ENCODE data around the gene FTSJ1. TPM values are rescaled to one million over a fixed set of nuclear protein-coding genes. Genes with fewer than 3 reads are reported as not detected.

The FTSJ1 gene
- total and polyA plus RNA-seq, 4 donors = 25.7 to 63.1 (median 47.6) TPM

DNA sequence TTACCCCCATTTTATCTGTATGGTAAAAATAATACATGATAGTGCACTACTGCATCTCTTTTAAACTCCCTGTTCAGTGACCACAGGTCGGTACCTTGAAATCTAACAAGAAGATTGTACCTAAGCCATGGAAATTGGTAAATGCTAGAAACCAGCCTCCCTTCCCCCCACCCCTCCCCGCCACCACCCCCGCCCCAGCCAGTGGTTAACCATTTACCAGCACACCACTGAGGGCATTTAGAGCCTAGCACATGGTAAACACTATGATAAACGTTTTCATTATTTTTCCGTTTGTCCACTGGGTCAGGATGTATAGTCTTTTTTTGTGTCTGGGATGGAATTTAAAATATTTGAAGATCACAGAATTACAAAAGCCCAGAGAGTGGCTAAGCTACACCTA, 703 bp upstream of the FTSJ1 start:
- no CpG with 5 or more reads among the region's 5 CpGs for WGBS (ENCODE audit: insufficient coverage)
- no peak for DNase-seq (ENCODE audit: low read depth in 4 of 6, low spot score in 6 of 6)
- H3K9me3 ChIP-seq (ENCODE audit: control insufficient read depth, insufficient read depth, low read length) = no peaks in the 10 kb centered on the region
- H3K4me1 ChIP-seq (ENCODE audit: control insufficient read depth, insufficient read depth, low read length) = peaks cover 11% of the 10 kb centered on the region
- peaks cover 9% of the 10 kb centered on the region for H3K36me3 ChIP-seq (ENCODE audit: control insufficient read depth, insufficient read depth, low read length)
- H3K27ac ChIP-seq (ENCODE audit: low read depth, low read length) = no peak overlapping the region
- no peaks in the 10 kb centered on the region for H3K27me3 ChIP-seq (ENCODE audit: control insufficient read depth, insufficient read depth, low read length)
- peak overlapping the region; percentile 75 for H3K4me3 ChIP-seq (ENCODE audit: low read depth, low read length)

DNA sequence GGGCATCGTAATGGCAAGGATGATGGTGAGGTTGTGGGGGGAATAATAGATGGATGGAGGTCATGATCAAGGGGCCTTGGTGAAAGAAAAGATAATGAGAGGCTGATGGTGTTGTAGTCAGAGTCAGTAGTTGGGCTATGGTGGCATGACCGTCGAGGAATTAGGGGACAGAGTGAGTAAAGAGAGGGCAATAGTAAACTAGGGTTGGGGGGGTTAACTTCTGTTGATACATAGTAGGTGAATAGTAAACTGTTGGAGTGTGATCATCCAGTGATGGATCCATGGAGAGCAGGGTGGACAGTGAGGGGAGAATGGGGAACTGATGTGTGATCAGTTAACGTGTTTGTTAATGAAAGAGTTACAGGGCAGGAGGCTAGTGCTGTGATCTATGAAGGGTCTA, 920 bp downstream of the FTSJ1 start:
- H3K4me1 ChIP-seq (ENCODE audit: control insufficient read depth, insufficient read depth, low read length) = peaks cover 11% of the 10 kb centered on the region
- H3K36me3 ChIP-seq (ENCODE audit: control insufficient read depth, insufficient read depth, low read length) = peaks cover 16% of the 10 kb centered on the region
- H3K27ac ChIP-seq (ENCODE audit: low read depth, low read length) = no peak overlapping the region
- peak overlapping the region; percentile 75 for H3K4me3 ChIP-seq (ENCODE audit: low read depth, low read length)
- H3K9me3 ChIP-seq (ENCODE audit: control insufficient read depth, insufficient read depth, low read length) = no peaks in the 10 kb centered on the region
- 66% methylated on average over 4 of the region's 4 CpGs for WGBS (ENCODE audit: insufficient coverage)
- DNase-seq (ENCODE audit: low read depth in 4 of 6, low spot score in 6 of 6) = no peak
- H3K27me3 ChIP-seq (ENCODE audit: control insufficient read depth, insufficient read depth, low read length) = no peaks in the 10 kb centered on the region

DNA sequence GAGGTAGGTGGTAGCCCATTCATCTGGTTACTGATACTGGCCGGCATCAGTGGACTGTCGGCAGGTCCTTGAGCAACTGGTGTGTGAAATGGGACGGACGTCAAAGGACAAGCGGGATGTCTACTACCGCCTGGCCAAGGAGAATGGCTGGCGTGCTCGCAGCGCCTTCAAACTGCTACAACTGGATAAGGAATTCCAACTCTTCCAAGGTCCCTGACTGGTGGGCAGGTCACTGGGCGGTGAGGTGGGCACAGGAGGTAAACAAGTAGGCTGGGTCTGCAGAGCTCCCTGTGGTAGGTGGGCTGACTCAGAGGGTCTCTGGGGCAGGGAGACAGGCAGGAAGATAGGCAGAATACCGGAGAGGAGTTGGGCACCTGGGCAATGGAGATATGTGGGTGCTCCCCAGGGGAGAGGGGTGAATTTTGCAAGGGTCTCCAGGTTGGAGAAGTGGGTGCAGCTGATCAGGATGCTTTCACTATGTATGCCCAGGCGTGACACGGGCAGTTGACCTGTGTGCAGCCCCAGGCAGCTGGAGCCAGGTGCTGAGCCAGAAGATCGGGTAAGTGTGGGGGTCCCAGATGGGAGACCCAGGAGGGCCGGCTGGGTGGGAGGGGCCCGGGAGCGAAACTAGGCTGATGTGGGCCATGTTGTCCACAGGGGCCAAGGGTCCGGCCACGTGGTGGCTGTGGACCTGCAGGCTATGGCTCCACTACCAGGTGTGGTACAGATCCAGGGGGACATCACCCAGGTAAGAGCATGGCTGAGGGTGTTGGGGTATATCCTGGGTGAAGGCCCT, 2.2 kb downstream of the FTSJ1 start:
- H3K4me1 ChIP-seq (ENCODE audit: control insufficient read depth, insufficient read depth, low read length) = peaks cover 6% of the 10 kb centered on the region
- H3K36me3 ChIP-seq (ENCODE audit: control insufficient read depth, insufficient read depth, low read length) = peaks cover 23% of the 10 kb centered on the region
- H3K4me3 ChIP-seq (ENCODE audit: low read depth, low read length) = no peak overlapping the region
- no peaks in the 10 kb centered on the region for H3K27me3 ChIP-seq (ENCODE audit: control insufficient read depth, insufficient read depth, low read length)
- H3K27ac ChIP-seq (ENCODE audit: low read depth, low read length) = no peak overlapping the region
- no peak for DNase-seq (ENCODE audit: low read depth in 4 of 6, low spot score in 6 of 6)
- WGBS (ENCODE audit: insufficient coverage) = 86% methylated on average over 18 of the region's 19 CpGs
- no peaks in the 10 kb centered on the region for H3K9me3 ChIP-seq (ENCODE audit: control insufficient read depth, insufficient read depth, low read length)

DNA sequence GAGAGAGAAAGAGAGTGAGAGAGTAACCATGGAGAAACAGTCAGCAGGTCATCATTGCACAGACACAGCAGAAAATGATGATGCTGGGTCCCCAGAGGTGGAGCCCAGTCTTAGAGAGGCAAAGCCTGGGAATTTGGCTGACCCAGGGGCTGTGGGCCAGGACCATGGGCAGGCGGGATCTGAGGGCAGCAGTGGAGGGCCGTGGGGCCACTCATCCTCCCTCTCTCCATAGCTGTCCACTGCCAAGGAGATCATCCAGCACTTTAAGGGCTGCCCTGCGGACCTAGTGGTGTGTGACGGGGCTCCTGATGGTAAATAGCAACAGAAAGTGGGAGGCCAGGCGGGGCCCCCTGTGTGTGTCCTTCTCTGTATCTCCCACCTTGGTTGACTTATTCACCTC, 2.8 kb downstream of the FTSJ1 start:
- H3K36me3 ChIP-seq (ENCODE audit: control insufficient read depth, insufficient read depth, low read length) = peaks cover 23% of the 10 kb centered on the region
- no peak for DNase-seq (ENCODE audit: low read depth in 4 of 6, low spot score in 6 of 6)
- H3K27me3 ChIP-seq (ENCODE audit: control insufficient read depth, insufficient read depth, low read length) = no peaks in the 10 kb centered on the region
- H3K4me1 ChIP-seq (ENCODE audit: control insufficient read depth, insufficient read depth, low read length) = peaks cover 1% of the 10 kb centered on the region
- H3K4me3 ChIP-seq (ENCODE audit: low read depth, low read length) = no peak overlapping the region
- H3K9me3 ChIP-seq (ENCODE audit: control insufficient read depth, insufficient read depth, low read length) = no peaks in the 10 kb centered on the region
- 82% methylated on average over 5 of the region's 5 CpGs for WGBS (ENCODE audit: insufficient coverage)
- H3K27ac ChIP-seq (ENCODE audit: low read depth, low read length) = no peak overlapping the region

DNA sequence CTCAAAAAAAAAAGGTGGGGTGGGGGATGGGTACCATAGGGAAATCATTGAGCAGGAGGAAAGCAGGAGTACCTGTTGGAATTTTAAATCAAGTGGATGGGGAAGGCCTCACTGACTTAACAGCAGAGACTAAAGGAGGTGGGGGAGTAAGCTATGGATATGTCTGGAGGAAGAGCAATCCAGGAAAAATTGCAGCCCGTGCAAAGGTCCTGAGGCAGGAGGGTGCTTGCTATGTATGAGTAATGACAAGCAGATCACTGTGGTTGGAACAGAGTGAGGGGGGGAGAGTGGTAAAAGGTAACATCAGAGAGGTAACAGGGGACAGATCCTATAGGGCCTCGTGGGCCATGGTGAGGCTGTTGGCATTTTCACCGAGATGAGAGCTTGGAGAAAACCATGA, 4.1 kb downstream of the FTSJ1 start:
- no peak overlapping the region for H3K27ac ChIP-seq (ENCODE audit: low read depth, low read length)
- WGBS (ENCODE audit: insufficient coverage) = 76% methylated on average over 3 of the region's 3 CpGs
- no peaks in the 10 kb centered on the region for H3K27me3 ChIP-seq (ENCODE audit: control insufficient read depth, insufficient read depth, low read length)
- H3K4me3 ChIP-seq (ENCODE audit: low read depth, low read length) = no peak overlapping the region
- no peaks in the 10 kb centered on the region for H3K9me3 ChIP-seq (ENCODE audit: control insufficient read depth, insufficient read depth, low read length)
- peaks cover 23% of the 10 kb centered on the region for H3K36me3 ChIP-seq (ENCODE audit: control insufficient read depth, insufficient read depth, low read length)
- H3K4me1 ChIP-seq (ENCODE audit: control insufficient read depth, insufficient read depth, low read length) = no peaks in the 10 kb centered on the region
- DNase-seq (ENCODE audit: low read depth in 4 of 6, low spot score in 6 of 6) = no peak

DNA sequence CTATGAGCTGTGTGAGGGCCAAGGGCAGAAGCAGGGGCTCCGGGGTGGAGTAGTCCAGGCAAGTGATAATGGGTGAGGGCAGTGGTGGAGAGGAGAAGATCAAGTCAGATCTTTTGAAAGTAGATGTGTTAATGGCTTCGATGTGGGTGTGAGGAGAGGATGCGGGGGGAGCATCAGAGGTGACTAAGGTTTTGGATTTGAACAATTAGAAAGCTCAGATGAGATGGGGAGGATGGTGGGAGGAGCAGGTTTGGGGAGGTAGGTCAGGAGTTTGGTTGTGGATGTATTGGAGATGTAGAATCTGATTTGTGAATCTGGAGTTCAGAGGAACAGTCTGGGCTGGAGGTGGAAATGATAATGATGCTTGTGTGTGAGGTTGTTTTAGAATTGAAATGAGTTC, 4.6 kb downstream of the FTSJ1 start:
- peaks cover 23% of the 10 kb centered on the region for H3K36me3 ChIP-seq (ENCODE audit: control insufficient read depth, insufficient read depth, low read length)
- no peak for DNase-seq (ENCODE audit: low read depth in 4 of 6, low spot score in 6 of 6)
- H3K9me3 ChIP-seq (ENCODE audit: control insufficient read depth, insufficient read depth, low read length) = no peaks in the 10 kb centered on the region
- H3K27me3 ChIP-seq (ENCODE audit: control insufficient read depth, insufficient read depth, low read length) = no peaks in the 10 kb centered on the region
- no peak overlapping the region for H3K27ac ChIP-seq (ENCODE audit: low read depth, low read length)
- 82% methylated on average over 3 of the region's 3 CpGs for WGBS (ENCODE audit: insufficient coverage)
- no peak overlapping the region for H3K4me3 ChIP-seq (ENCODE audit: low read depth, low read length)
- H3K4me1 ChIP-seq (ENCODE audit: control insufficient read depth, insufficient read depth, low read length) = no peaks in the 10 kb centered on the region

DNA sequence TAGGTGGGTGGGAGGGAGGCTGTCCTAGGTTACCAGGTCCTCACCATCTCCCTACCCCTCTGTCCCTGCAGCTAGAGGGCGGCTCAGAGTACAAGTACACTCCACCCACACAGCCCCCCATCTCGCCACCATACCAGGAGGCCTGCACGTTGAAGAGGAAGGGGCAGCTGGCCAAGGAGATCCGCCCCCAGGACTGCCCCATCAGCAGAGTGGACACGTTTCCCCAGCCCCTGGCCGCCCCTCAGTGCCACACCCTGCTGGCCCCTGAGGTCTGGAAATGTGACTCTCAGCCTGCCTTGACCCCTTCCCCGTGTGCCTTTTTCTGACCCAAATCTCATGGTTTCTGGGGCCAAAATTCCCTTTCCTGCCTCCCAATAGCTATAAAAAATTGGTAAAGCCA, 6.5 kb downstream of the FTSJ1 start:
- no peaks in the 10 kb centered on the region for H3K27me3 ChIP-seq (ENCODE audit: control insufficient read depth, insufficient read depth, low read length)
- no peaks in the 10 kb centered on the region for H3K4me1 ChIP-seq (ENCODE audit: control insufficient read depth, insufficient read depth, low read length)
- H3K27ac ChIP-seq (ENCODE audit: low read depth, low read length) = no peak overlapping the region
- no peaks in the 10 kb centered on the region for H3K9me3 ChIP-seq (ENCODE audit: control insufficient read depth, insufficient read depth, low read length)
- H3K36me3 ChIP-seq (ENCODE audit: control insufficient read depth, insufficient read depth, low read length) = peaks cover 23% of the 10 kb centered on the region
- H3K4me3 ChIP-seq (ENCODE audit: low read depth, low read length) = no peak overlapping the region
- WGBS (ENCODE audit: insufficient coverage) = 61% methylated on average over 6 of the region's 7 CpGs
- DNase-seq (ENCODE audit: low read depth in 4 of 6, low spot score in 6 of 6) = no peak

DNA sequence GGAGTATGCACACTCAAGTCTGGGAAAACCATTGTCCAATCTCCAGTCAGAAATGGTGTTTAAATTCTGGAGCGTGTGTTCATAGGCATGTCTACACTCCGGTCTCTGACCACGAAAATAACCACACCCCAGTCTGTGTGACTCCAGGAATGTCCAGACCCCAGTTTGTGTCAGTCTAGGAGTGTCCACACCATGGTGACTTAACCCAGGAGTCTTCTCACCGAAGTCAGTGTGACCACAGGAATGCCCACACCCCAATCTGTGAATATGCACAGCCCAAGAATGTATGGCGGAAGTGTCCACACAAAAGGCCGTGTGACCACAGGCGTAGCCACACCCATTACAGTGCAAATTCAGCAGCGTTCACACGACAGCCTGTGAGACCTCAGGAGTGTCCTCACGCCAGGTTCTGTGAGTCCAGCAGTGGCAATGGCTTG, 11.4 kb downstream of the FTSJ1 start:
- WGBS (ENCODE audit: insufficient coverage) = 75% methylated on average over 8 of the region's 10 CpGs
- Histone ChIP-seq H3K4me3 (ENCODE audit: low read depth, low read length) (no peak overlapping the region), H3K27me3 (ENCODE audit: control insufficient read depth, insufficient read depth, low read length) (no peaks in the 10 kb centered on the region), H3K36me3 (ENCODE audit: control insufficient read depth, insufficient read depth, low read length) (peaks cover 3% of the 10 kb centered on the region), H3K4me1 (ENCODE audit: control insufficient read depth, insufficient read depth, low read length) (no peaks in the 10 kb centered on the region), H3K27ac (ENCODE audit: low read depth, low read length) (no peak overlapping the region), H3K9me3 (ENCODE audit: control insufficient read depth, insufficient read depth, low read length) (no peaks in the 10 kb centered on the region)
- DNase-seq (ENCODE audit: low read depth in 4 of 6, low spot score in 6 of 6) = no peak

DNA sequence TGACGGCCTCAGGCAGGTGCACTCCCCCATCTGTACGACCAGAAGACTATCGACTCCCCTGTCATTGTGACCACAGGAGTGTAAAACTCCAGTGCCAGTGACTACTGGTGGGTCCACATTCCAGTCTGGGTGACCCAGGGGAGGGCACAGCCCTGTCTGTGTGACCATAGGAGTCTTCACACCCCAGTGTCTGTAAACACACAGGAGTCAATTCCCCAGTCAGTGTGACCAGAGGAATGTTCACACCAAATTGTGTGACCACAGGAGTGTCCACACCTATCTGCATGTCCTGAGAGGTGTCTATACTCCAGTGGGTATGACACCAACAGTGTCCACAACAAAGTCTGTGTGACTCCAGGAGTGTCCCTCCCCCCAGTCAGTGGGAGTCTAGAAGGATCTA, 12.0 kb downstream of the FTSJ1 start:
- Histone ChIP-seq H3K9me3 (ENCODE audit: control insufficient read depth, insufficient read depth, low read length) (no peaks in the 10 kb centered on the region), H3K36me3 (ENCODE audit: control insufficient read depth, insufficient read depth, low read length) (no peaks in the 10 kb centered on the region), H3K27ac (ENCODE audit: low read depth, low read length) (no peak overlapping the region), H3K27me3 (ENCODE audit: control insufficient read depth, insufficient read depth, low read length) (no peaks in the 10 kb centered on the region), H3K4me1 (ENCODE audit: control insufficient read depth, insufficient read depth, low read length) (peaks cover under 1% of the 10 kb centered on the region), H3K4me3 (ENCODE audit: low read depth, low read length) (no peak overlapping the region)
- DNase-seq (ENCODE audit: low read depth in 4 of 6, low spot score in 6 of 6) = no peak
- WGBS (ENCODE audit: insufficient coverage) = 69% methylated on average over 3 of the region's 3 CpGs

DNA sequence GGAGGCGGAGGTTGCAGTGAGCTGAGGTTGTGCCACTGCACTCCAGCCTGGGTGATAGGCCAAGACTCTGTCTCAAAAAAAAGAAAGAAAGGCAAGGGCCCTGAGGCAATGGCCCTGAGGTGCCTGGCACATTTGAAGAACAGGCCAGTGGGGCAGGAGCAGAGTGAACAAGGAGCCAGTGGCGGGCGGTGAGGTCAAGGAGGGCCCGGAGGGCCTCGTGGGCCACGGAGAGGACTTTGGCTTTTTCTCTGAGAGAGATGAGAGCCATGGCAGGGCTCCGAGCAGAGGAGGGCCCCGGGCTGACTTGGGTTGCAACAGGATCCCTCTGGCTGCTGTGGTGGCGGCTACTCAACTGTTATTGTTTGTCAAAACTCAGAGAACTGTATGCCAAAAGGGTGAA, 13.3 kb downstream of the FTSJ1 start:
- 82% methylated on average over 6 of the region's 9 CpGs for WGBS (ENCODE audit: insufficient coverage)
- DNase-seq (ENCODE audit: low read depth in 4 of 6, low spot score in 6 of 6) = no peak
- Histone ChIP-seq H3K4me3 (ENCODE audit: low read depth, low read length) (no peak overlapping the region), H3K27ac (ENCODE audit: low read depth, low read length) (no peak overlapping the region), H3K4me1 (ENCODE audit: control insufficient read depth, insufficient read depth, low read length) (peaks cover 11% of the 10 kb centered on the region), H3K9me3 (ENCODE audit: control insufficient read depth, insufficient read depth, low read length) (no peaks in the 10 kb centered on the region), H3K36me3 (ENCODE audit: control insufficient read depth, insufficient read depth, low read length) (no peaks in the 10 kb centered on the region), H3K27me3 (ENCODE audit: control insufficient read depth, insufficient read depth, low read length) (no peaks in the 10 kb centered on the region)
